A549 (cell line): ENCODE data around the gene H6PD.

ENCODE experiments used
- CTCF ChIP-seq: fragments of >200 bp; sonication (Bioruptor Twin); formaldehyde crosslinking; IDR thresholded peaks from 3 replicates; pipeline ENCODE4 v1.5.1; 2016
- HDAC2 ChIP-seq: fragments of 200-600 bp; sonication (generic); IDR thresholded peaks from 2 replicates; pipeline ENCODE4 v1.6.1; 2016
- POLR2A ChIP-seq: IDR thresholded peaks from 2 replicates; pipeline ENCODE4 v1.6.1; 2012; ENCODE audit warnings: mild to moderate bottlenecking, low read length
- RFX5 ChIP-seq: fragments of 450-650 bp; IDR thresholded peaks from 2 replicates; pipeline ENCODE4 v1.7.1; 2014; ENCODE audit warnings: antibody characterized with exemption, mild to moderate bottlenecking, moderate library complexity

- TF ChIP-seq CTCF (no peak), HDAC2 (no peak), POLR2A (no peak), RFX5 (no peak)
These were observed 70.6 kb downstream of the H6PD start for GRCh38 chr1:9305216-9305615.
